Osteoblast (primary cell): ENCODE measurements around the gene TPM3. TPM values are rescaled to one million over a fixed set of nuclear protein-coding genes. Genes with fewer than 3 reads are reported as not detected.
A peak's percentile ranks its signal among the peaks of the same experiment; 100 is the strongest.

Experiments used
- DNase-seq: peaks from one replicate; pipeline ENCODE4 v3.0.0; 2011; ENCODE audit warnings: low spot score, mixed read lengths; ENCODE audit not compliant: insufficient read length; ENCODE audit errors: missing footprints
- H2AFZ ChIP-seq: 2 replicates; pipeline ENCODE4 v1.6.0; 2011; ENCODE audit warnings: mild to moderate bottlenecking, low read length
- H3K27ac ChIP-seq: 2 replicates; pipeline ENCODE4 v1.5.1; 2011; ENCODE audit warnings: mild to moderate bottlenecking, low read depth, low read length, moderate library complexity
- H3K27me3 ChIP-seq: 2 replicates; pipeline ENCODE4 v1.6.0; 2012; ENCODE audit warnings: mild to moderate bottlenecking, control low read depth, inconsistent platforms, low read length, moderate library complexity; ENCODE audit not compliant: insufficient read depth
- H3K36me3 ChIP-seq: 2 replicates; pipeline ENCODE4 v1.5.1; 2011; ENCODE audit warnings: mild to moderate bottlenecking, low read length, control low read depth, moderate library complexity; ENCODE audit not compliant: insufficient read depth
- H3K4me1 ChIP-seq: 2 replicates; pipeline ENCODE4 v1.5.1; 2011; ENCODE audit warnings: mild to moderate bottlenecking, low read length, control low read depth, moderate library complexity; ENCODE audit not compliant: insufficient read depth
- H3K4me2 ChIP-seq: 2 replicates; pipeline ENCODE4 v1.6.0; 2011; ENCODE audit warnings: mild to moderate bottlenecking, low read length; ENCODE audit not compliant: insufficient read depth
- H3K4me3 ChIP-seq: fragments of 200-600 bp; sonication (generic); 3 replicates; pipeline ENCODE4 v1.5.1; 2012; ENCODE audit warnings: mild to moderate bottlenecking, low read length, inconsistent platforms; ENCODE audit not compliant: insufficient read depth
- H3K79me2 ChIP-seq: 2 replicates; pipeline ENCODE4 v1.6.0; 2012; ENCODE audit warnings: mild to moderate bottlenecking, low read length, control low read depth, inconsistent platforms; ENCODE audit not compliant: insufficient read depth
- H3K9me3 ChIP-seq: 2 replicates; pipeline ENCODE4 v1.5.1; 2011; ENCODE audit warnings: low read depth, low read length, control low read depth
- H4K20me1 ChIP-seq: 2 replicates; pipeline ENCODE4 v1.6.0; 2012; ENCODE audit warnings: mild to moderate bottlenecking, low read length, control low read depth; ENCODE audit not compliant: insufficient read depth
- CTCF ChIP-seq: IDR thresholded peaks from 2 replicates; pipeline ENCODE4 v1.5.1; 2011; ENCODE audit warnings: mild to moderate bottlenecking, low read depth, low read length, moderate library complexity; ENCODE audit errors: extremely low read depth
- total RNA-seq: library from RNA; depleted of rRNA; stranded (reverse); fragments of >200 nt; gene quantifications from 2 replicates; pipeline ENCODE4 v1.2.3, GENCODE V29; 2012

Gene TPM3
- total RNA-seq, 1 donor: 299 TPM

DNA sequence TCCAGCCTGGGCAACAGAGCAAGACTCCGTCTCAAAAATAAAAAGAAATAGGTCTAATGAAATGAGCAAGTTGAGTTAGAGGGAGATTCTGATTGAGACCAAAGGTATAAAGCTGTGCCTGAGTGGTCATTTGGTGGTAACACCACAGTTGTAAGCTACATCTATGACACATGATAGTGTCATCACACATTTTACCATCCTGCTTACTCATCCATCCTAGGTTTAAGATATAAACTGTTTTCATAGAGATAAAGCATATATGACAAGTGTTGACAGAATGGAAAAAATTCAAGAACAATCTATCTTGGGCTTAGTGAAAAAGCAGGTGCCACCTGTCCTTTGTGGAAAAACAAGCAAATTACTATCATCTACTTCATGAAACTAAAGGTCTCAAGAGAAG, 21.4 kb upstream of the TPM3 start:
- no peak overlapping the region for H3K4me2 ChIP-seq
- peaks cover 30% of the 10 kb centered on the region for H3K79me2 ChIP-seq
- H4K20me1 ChIP-seq: peaks cover 26% of the 10 kb centered on the region
- peaks cover 17% of the 10 kb centered on the region for H3K4me1 ChIP-seq
- DNase-seq: peak; percentile 93
- no peak overlapping the region for H2AFZ ChIP-seq
- no peaks in the 10 kb centered on the region for H3K9me3 ChIP-seq
- no peak overlapping the region for H3K4me3 ChIP-seq
- H3K27me3 ChIP-seq: no peaks in the 10 kb centered on the region
- H3K36me3 ChIP-seq: peaks cover 74% of the 10 kb centered on the region
- H3K27ac ChIP-seq: peak overlapping the region; percentile 28
- no peak for TF ChIP-seq CTCF

GRCh38 chr1:154212083-154212482, 20.2 kb upstream of the TPM3 start:
- Histone ChIP-seq H3K79me2 (peaks cover 18% of the 10 kb centered on the region), H4K20me1 (peaks cover 18% of the 10 kb centered on the region), H3K36me3 (peaks cover 74% of the 10 kb centered on the region), H3K4me3 (no peak overlapping the region), H3K9me3 (no peaks in the 10 kb centered on the region), H3K4me2 (no peak overlapping the region), H3K27ac (no peak overlapping the region), H3K4me1 (peaks cover 15% of the 10 kb centered on the region), H3K27me3 (no peaks in the 10 kb centered on the region), H2AFZ (no peak overlapping the region)
- no peak for TF ChIP-seq CTCF
- DNase-seq: no peak

DNA sequence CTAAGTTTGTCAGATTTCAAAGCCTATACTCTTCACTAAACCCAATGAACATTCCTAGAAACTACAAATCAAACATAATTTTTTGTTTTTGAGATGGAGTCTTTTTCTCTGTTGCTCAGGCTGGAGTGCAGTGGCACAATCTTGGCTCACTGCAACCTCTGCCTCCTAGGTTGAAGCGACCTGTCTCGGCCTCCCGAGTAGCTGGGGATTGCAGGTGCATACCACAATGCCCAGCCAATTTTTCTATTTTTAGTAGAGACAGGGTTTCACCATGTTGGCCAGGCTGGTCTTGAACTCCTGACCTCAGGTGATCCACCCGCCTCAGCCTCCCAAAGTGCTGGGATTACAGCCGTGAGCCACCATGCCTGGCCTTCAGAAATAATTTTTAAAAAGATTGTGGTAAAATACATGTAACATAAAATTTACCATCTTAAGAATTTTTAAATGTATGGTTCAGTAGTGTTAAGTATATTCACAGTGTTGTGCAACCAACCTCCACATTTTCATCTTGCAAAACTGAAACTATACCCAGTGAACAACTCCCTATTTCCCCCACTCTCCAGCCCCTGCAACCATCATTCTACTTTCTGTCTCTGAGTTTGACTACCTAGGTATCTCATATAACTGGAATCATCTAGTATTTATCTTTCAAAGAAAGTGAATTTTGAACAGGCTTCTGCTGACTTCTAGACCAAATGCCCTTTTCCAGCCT, 16.9 kb upstream of the TPM3 start:
- peaks cover 73% of the 10 kb centered on the region for H3K36me3 ChIP-seq
- DNase-seq: no peak

GRCh38 chr1:154207262-154207661, 15.4 kb upstream of the TPM3 start:
- H3K27ac ChIP-seq: no peak overlapping the region
- no peak for TF ChIP-seq CTCF
- H3K36me3 ChIP-seq: peaks cover 58% of the 10 kb centered on the region
- no peaks in the 10 kb centered on the region for H3K9me3 ChIP-seq
- DNase-seq: no peak
- H2AFZ ChIP-seq: no peak overlapping the region
- no peaks in the 10 kb centered on the region for H3K27me3 ChIP-seq
- H3K4me2 ChIP-seq: no peak overlapping the region
- H3K79me2 ChIP-seq: peaks cover 2% of the 10 kb centered on the region
- H3K4me1 ChIP-seq: no peaks in the 10 kb centered on the region
- H4K20me1 ChIP-seq: peaks cover 2% of the 10 kb centered on the region
- no peak overlapping the region for H3K4me3 ChIP-seq

More for the DNA sequence above, 16.9 kb upstream of the TPM3 start:
- Histone ChIP-seq H3K79me2 (peaks cover 6% of the 10 kb centered on the region), H3K4me3 (no peak overlapping the region), H3K27me3 (no peaks in the 10 kb centered on the region), H3K27ac (no peak overlapping the region), H3K4me1 (peaks cover 10% of the 10 kb centered on the region), H4K20me1 (peaks cover 10% of the 10 kb centered on the region), H3K9me3 (no peaks in the 10 kb centered on the region), H3K4me2 (no peak overlapping the region), H2AFZ (no peak overlapping the region)
- no peak for TF ChIP-seq CTCF
